GM12878 (cell line): Measurements from ENCODE around the gene DMAP1.

ENCODE experiments used
- CEBPB ChIP-seq, 2 experiments: fragments of 150-350 bp in 1 of 2; IDR thresholded peaks; 2 replicates each; pipeline ENCODE4 v1.6.1; 2012 to 2014; ENCODE audit warnings: low read depth in 2 of 2, low read length in 2 of 2, borderline replicate concordance in 1 of 2, inconsistent platforms in 1 of 2
- JUNB ChIP-seq: IDR thresholded peaks from 2 replicates; pipeline ENCODE4 v1.6.1; 2016; ENCODE audit warnings: antibody characterized with exemption, mild to moderate bottlenecking
- PAX8 ChIP-seq: fragments of 450-650 bp; IDR thresholded peaks from 2 replicates; pipeline ENCODE4 v1.6.1; 2017; ENCODE audit warnings: mild to moderate bottlenecking, moderate library complexity
- POLR2A ChIP-seq: IDR thresholded peaks from 2 replicates; pipeline ENCODE4 v1.6.1; 2011; ENCODE audit warnings: low read depth, mild to moderate bottlenecking, low read length
- SMC3 ChIP-seq: IDR thresholded peaks from 2 replicates; pipeline ENCODE4 v1.6.1; 2011; ENCODE audit warnings: low read length, improper control_type of control experiment, borderline replicate concordance
- SRF ChIP-seq, 2 experiments: IDR thresholded peaks; 2 replicates each; pipeline ENCODE4 v1.6.1; 2011; ENCODE audit warnings: low read depth in 2 of 2, low read length in 2 of 2, mild to moderate bottlenecking in 1 of 2, moderate library complexity in 1 of 2
- SUZ12 ChIP-seq: fragments of 200-600 bp; sonication (generic); IDR thresholded peaks from one replicate; pipeline ENCODE4 v1.6.1; 2018; ENCODE audit warnings: antibody characterized with exemption, mild to moderate bottlenecking; ENCODE audit not compliant: unreplicated experiment
- TBL1XR1 ChIP-seq: IDR thresholded peaks from 2 replicates; pipeline ENCODE4 v1.6.1; 2012; ENCODE audit warnings: low read depth, low read length, improper control_type of control experiment
- ZNF274 ChIP-seq: IDR thresholded peaks from one replicate; pipeline ENCODE4 v1.8.0; 2011; ENCODE audit not compliant: insufficient read length, insufficient read depth
- TF ChIP-seq, protein P1 (sequence below): IDR thresholded peaks from 2 replicates; pipeline ENCODE4 v1.6.1; 2012; ENCODE audit warnings: improper control_type of control experiment, low read depth, low read length; ENCODE audit not compliant: insufficient replicate concordance
- TF ChIP-seq, protein P2 (sequence below), 3 experiments: IDR thresholded peaks in 2 of 3; conservative IDR thresholded peaks in 1 of 3; 2 replicates each; pipeline ENCODE4 v1.5.1; 2011; ENCODE audit warnings: low read depth in 3 of 3, low read length in 3 of 3, mild to moderate bottlenecking in 3 of 3, control low read depth in 2 of 3, moderate library complexity in 2 of 3, inconsistent platforms in 1 of 3, mixed read lengths in 1 of 3; ENCODE audit not compliant: control insufficient read depth in 2 of 3, insufficient read depth in 1 of 3; ENCODE audit errors: extremely low read depth in 1 of 3
- TF ChIP-seq, protein P3 (sequence below): IDR thresholded peaks from 2 replicates; pipeline ENCODE4 v1.6.1; 2012; ENCODE audit warnings: low read depth, low read length, improper control_type of control experiment
- TF ChIP-seq, protein P4 (sequence below): IDR thresholded peaks from 2 replicates; pipeline ENCODE4 v1.6.1; 2011; ENCODE audit warnings: low read depth, mild to moderate bottlenecking, low read length, moderate library complexity, borderline replicate concordance; ENCODE audit errors: extremely low read depth

DNA sequence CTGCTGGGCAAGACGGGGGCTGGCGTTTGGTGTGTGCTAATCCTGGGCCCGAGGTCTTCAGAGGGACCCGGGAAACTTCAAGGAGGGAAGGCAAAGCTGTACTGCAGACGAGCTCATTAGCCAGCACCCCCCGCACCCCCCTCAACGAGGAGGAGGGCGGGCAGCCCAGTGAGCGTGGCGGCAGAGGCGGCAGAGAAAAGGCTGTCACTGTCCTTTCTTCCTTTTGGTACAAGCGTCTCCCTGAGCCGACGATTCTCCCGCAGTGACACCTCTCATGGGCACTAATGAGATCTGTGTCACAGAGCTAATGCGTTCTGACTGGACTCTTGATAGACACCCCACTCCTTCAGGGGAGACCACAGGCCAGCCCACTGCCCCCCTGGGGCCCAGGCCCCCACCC lies 29.5 kb downstream of the DMAP1 start:
- TF ChIP-seq SMC3 (no peak), PAX8 (no peak), SUZ12 (no peak), JUNB (no peak), POLR2A (no peak), ZNF274 (no peak), SRF (IDR thresholded peaks at IDR 0.05; ENCODE audit: low read depth in 2 of 2, low read length in 2 of 2) (no peak), CEBPB (IDR thresholded peaks at IDR 0.05; ENCODE audit: borderline replicate concordance in 1 of 2, low read depth in 2 of 2, low read length in 2 of 2) (no peak), TBL1XR1 (no peak)
- TF ChIP-seq, protein P1, sequence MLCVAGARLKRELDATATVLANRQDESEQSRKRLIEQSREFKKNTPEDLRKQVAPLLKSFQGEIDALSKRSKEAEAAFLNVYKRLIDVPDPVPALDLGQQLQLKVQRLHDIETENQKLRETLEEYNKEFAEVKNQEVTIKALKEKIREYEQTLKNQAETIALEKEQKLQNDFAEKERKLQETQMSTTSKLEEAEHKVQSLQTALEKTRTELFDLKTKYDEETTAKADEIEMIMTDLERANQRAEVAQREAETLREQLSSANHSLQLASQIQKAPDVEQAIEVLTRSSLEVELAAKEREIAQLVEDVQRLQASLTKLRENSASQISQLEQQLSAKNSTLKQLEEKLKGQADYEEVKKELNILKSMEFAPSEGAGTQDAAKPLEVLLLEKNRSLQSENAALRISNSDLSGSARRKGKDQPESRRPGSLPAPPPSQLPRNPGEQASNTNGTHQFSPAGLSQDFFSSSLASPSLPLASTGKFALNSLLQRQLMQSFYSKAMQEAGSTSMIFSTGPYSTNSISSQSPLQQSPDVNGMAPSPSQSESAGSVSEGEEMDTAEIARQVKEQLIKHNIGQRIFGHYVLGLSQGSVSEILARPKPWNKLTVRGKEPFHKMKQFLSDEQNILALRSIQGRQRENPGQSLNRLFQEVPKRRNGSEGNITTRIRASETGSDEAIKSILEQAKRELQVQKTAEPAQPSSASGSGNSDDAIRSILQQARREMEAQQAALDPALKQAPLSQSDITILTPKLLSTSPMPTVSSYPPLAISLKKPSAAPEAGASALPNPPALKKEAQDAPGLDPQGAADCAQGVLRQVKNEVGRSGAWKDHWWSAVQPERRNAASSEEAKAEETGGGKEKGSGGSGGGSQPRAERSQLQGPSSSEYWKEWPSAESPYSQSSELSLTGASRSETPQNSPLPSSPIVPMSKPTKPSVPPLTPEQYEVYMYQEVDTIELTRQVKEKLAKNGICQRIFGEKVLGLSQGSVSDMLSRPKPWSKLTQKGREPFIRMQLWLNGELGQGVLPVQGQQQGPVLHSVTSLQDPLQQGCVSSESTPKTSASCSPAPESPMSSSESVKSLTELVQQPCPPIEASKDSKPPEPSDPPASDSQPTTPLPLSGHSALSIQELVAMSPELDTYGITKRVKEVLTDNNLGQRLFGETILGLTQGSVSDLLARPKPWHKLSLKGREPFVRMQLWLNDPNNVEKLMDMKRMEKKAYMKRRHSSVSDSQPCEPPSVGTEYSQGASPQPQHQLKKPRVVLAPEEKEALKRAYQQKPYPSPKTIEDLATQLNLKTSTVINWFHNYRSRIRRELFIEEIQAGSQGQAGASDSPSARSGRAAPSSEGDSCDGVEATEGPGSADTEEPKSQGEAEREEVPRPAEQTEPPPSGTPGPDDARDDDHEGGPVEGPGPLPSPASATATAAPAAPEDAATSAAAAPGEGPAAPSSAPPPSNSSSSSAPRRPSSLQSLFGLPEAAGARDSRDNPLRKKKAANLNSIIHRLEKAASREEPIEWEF = no peak
- TF ChIP-seq, protein P2, sequence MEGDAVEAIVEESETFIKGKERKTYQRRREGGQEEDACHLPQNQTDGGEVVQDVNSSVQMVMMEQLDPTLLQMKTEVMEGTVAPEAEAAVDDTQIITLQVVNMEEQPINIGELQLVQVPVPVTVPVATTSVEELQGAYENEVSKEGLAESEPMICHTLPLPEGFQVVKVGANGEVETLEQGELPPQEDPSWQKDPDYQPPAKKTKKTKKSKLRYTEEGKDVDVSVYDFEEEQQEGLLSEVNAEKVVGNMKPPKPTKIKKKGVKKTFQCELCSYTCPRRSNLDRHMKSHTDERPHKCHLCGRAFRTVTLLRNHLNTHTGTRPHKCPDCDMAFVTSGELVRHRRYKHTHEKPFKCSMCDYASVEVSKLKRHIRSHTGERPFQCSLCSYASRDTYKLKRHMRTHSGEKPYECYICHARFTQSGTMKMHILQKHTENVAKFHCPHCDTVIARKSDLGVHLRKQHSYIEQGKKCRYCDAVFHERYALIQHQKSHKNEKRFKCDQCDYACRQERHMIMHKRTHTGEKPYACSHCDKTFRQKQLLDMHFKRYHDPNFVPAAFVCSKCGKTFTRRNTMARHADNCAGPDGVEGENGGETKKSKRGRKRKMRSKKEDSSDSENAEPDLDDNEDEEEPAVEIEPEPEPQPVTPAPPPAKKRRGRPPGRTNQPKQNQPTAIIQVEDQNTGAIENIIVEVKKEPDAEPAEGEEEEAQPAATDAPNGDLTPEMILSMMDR (IDR thresholded peaks at IDR 0.05 in 2 of 3, conservative IDR thresholded peaks at IDR 0.05 in 1 of 3; ENCODE audit: control insufficient read depth in 2 of 3, extremely low read depth in 1 of 3, insufficient read depth in 1 of 3, low read depth in 3 of 3, low read length in 3 of 3) = no peak
- TF ChIP-seq, protein P3, sequence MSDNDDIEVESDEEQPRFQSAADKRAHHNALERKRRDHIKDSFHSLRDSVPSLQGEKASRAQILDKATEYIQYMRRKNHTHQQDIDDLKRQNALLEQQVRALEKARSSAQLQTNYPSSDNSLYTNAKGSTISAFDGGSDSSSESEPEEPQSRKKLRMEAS = no peak
- TF ChIP-seq, protein P4, sequence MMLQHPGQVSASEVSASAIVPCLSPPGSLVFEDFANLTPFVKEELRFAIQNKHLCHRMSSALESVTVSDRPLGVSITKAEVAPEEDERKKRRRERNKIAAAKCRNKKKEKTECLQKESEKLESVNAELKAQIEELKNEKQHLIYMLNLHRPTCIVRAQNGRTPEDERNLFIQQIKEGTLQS = no peak
